Thoracic aorta (tissue), 2 donors: Measurements from ENCODE around the gene CCDC7. TPM values are rescaled to one million over a fixed set of nuclear protein-coding genes. Genes with fewer than 3 reads are reported as not detected.

ENCODE experiments used
- ATAC-seq: fragments of 150-250 bp; one replicate; pipeline ENCODE4 v1.8.0; 2017; ENCODE audit warnings: low read depth; ENCODE audit not compliant: insufficient number of reproducible peaks, low FRiP score
- DNase-seq: peaks from one replicate; pipeline ENCODE4 v3.0.0-alpha.2; 2020; ENCODE audit warnings: low spot score
- H3K27ac ChIP-seq, 2 donors: fragments of 200-600 bp; sonication (generic); 1 replicate in 1 of 2; 2 replicates in 1 of 2; pipeline ENCODE4 v1.5.1; 2016; ENCODE audit warnings: mild to moderate bottlenecking in 2 of 2, moderate library complexity in 2 of 2
- H3K27me3 ChIP-seq: fragments of 200-600 bp; sonication (generic); replicated peaks from 2 replicates; pipeline ENCODE4 v1.6.0; 2016; ENCODE audit warnings: mild to moderate bottlenecking; ENCODE audit not compliant: insufficient read depth
- H3K36me3 ChIP-seq: fragments of 200-600 bp; sonication (generic); one replicate; pipeline ENCODE4 v1.5.1; 2016
- H3K4me1 ChIP-seq, 2 donors: fragments of 200-600 bp; sonication (generic); 1 replicate in 1 of 2; 2 replicates in 1 of 2; pipeline versions ENCODE4 v1.5.1 to v1.6.0; 2016; ENCODE audit warnings: low read depth in 2 of 2, mild to moderate bottlenecking in 1 of 2; ENCODE audit not compliant: control insufficient read depth in 1 of 2
- H3K4me3 ChIP-seq: fragments of 200-600 bp; sonication (generic); 2 replicates; pipeline ENCODE4 v1.5.1; 2016; ENCODE audit warnings: mild to moderate bottlenecking
- H3K9me3 ChIP-seq: fragments of 200-600 bp; sonication (generic); 2 replicates; pipeline ENCODE4 v1.5.1; 2016
- total RNA-seq, 2 donors: library from RNA; depleted of rRNA; stranded (reverse); fragments of >200 nt; gene quantifications; one replicate each; pipeline versions ENCODE4 v1.1.0 to v1.2.3, GENCODE V29; 2016
- TF ChIP-seq, protein P1 (sequence below): fragments of 200-600 bp; sonication (generic); IDR thresholded peaks from one replicate; pipeline ENCODE4 v1.5.1; 2019; ENCODE audit warnings: antibody characterized with exemption

The CCDC7 gene
- total RNA-seq, 2 donors from 2014 or later: 35.6 to 70.8 TPM

DNA sequence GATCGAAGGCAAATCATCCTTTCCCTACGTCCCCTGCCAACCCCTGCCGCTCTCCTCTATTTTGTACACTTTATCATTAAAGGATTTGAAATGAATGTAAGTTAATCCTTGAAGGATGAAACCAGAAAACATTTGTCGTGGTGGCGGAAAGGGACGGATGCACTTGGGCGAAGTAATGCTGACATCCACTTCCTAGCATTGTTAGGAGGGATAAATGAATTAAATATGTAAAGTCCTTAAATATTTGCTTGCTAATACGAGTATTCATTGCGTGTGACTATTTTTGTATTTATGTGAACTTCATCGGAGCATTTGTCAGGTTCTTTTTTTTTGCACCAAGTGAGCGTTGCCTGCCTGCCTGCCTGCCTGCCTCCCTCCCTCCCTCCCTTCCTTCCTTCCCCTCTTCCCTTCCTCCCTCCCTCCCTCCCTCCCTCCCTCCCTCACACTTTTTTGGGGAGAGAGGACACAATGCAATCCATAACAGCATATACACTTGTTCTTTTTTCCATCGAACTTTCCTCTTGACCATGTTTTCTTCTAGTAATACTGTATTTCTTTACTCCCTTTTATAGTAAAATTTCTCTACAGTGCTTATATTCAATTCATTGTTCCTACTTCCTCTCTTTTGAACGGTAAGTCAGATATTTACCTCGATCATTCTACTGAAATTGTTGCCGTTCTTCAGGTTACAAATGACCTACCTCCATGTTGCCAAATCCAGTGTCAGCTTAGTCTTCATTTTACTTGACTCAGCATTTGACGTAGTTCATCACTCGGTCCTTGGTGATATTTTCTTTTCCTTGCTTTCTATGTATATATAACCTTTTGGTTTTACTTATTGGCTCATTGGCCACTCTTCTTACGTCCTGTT is 831 bp downstream of the CCDC7 start:
- TF ChIP-seq, protein P1, sequence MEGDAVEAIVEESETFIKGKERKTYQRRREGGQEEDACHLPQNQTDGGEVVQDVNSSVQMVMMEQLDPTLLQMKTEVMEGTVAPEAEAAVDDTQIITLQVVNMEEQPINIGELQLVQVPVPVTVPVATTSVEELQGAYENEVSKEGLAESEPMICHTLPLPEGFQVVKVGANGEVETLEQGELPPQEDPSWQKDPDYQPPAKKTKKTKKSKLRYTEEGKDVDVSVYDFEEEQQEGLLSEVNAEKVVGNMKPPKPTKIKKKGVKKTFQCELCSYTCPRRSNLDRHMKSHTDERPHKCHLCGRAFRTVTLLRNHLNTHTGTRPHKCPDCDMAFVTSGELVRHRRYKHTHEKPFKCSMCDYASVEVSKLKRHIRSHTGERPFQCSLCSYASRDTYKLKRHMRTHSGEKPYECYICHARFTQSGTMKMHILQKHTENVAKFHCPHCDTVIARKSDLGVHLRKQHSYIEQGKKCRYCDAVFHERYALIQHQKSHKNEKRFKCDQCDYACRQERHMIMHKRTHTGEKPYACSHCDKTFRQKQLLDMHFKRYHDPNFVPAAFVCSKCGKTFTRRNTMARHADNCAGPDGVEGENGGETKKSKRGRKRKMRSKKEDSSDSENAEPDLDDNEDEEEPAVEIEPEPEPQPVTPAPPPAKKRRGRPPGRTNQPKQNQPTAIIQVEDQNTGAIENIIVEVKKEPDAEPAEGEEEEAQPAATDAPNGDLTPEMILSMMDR: no peak

DNA sequence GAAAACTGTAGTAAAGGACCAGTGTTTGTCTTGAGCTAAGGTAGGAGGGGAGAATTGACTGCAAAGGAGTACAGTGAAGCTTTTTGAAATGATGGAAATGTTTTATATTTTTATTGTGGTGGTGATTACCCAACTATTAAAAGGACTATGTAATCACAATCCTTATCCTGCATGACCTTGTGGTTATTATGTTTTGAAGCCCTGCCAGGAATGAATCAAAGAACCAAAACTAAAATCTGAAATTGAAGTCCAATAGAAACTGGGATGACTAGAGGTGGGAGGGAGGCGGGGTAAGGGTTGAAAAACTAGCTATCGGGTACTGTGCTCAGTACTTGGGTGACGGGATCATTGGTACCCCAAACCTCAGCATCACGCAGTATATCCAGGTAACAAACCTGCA is 8.2 kb downstream of the CCDC7 start:
- ATAC-seq (no peak), DNase-seq (no peak)
- Histone ChIP-seq H3K4me3 (no peak overlapping the region), H3K9me3 (no peaks in the 10 kb centered on the region), H3K4me1 (no peaks in the 10 kb centered on the region), H3K27me3 (no peaks in the 10 kb centered on the region), H3K27ac (no peak overlapping the region), H3K36me3 (peaks cover 18% of the 10 kb centered on the region)
- TF ChIP-seq, protein P1: no peak

More for the DNA sequence above, 831 bp downstream of the CCDC7 start:
- no peaks in the 10 kb centered on the region for H3K27me3 ChIP-seq
- H3K27ac ChIP-seq: peak overlapping the region; percentile 89 to 95
- peak overlapping the region; percentile 87 for H3K4me3 ChIP-seq
- peaks cover 4 to 13% of the 10 kb centered on the region in 2 donors for H3K4me1 ChIP-seq
- peaks cover 3% of the 10 kb centered on the region for H3K36me3 ChIP-seq
- DNase-seq: no peak
- peak; percentile 1 for ATAC-seq
- no peaks in the 10 kb centered on the region for H3K9me3 ChIP-seq

DNA sequence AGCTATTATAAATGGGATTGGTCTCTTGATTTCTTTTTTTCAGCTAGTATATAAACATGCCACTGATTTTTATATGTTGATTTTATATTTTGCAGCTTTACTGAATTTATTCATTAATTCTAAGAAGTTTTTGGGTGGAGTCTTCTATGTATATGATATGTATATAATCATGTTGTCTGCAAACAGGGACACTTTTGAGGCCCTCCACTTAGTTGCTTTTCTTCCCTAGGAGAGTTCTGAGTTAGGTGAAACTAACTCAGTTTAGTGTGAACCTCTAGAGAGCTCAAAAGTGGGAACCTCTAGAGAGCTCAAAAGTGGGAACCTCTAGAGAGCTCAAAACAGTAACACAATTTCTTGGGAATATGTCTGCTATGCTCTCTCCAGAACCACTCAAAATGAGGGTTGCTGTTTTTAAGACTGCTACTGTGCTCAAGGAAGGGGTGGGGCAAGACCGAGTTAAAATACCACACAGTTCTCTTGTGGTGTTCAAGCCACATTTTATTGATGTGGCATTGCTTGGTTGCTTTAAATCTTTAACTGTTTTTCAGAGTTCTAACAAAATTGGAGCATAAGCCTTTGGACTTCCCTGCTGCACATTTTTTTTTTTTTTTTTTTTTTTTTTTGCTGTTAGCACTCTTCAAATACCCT is 13.2 kb downstream of the CCDC7 start:
- Histone ChIP-seq H3K4me1 (no peaks in the 10 kb centered on the region), H3K36me3 (peaks cover 14% of the 10 kb centered on the region), H3K9me3 (no peaks in the 10 kb centered on the region), H3K4me3 (no peak overlapping the region), H3K27ac (no peak overlapping the region), H3K27me3 (no peaks in the 10 kb centered on the region)
- ATAC-seq (no peak), DNase-seq (no peak)
- TF ChIP-seq, protein P1: no peak

DNA sequence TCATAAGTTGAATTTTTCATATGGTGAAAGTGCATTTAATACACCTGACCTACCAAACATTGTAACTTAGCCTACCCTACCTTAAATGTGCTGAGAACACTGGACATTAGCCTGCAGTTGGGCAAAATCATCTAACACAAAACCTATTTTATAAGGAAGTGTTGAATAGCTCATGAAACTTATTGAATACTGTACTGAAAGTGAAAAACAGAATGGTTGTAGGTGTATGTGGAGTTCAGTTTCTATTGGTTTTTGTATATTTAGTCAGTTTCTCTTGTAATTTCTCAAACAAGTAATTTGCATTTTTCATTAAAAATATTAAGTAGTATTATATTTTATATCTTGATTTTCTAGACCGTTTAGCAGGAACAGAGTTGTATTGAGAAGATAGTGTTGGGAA is 15.3 kb downstream of the CCDC7 start:
- Histone ChIP-seq H3K27ac (no peak overlapping the region), H3K36me3 (peaks cover 10% of the 10 kb centered on the region), H3K27me3 (no peaks in the 10 kb centered on the region), H3K4me3 (no peak overlapping the region), H3K4me1 (no peaks in the 10 kb centered on the region), H3K9me3 (no peaks in the 10 kb centered on the region)
- ATAC-seq (no peak), DNase-seq (no peak)
- TF ChIP-seq, protein P1: no peak

DNA sequence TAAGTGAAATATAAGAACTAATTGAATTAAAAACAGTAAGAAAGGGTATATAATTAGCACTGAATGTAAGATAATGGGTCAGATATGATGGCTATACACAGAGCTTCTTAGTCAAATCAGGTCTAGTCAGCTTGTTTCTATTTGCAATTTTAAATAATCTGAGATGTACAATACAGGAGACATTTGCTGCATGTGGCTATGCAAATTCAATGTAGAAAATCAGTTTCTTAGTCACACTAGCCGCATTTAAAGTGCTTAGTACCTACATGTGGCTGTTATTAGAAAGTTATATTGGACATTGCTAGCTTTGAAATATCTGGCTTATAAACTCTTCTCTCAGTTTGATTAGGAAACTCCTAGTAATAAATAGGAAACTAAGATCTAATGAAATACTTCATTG is 25.3 kb downstream of the CCDC7 start:
- H3K27me3 ChIP-seq: no peaks in the 10 kb centered on the region
- no peak overlapping the region for H3K27ac ChIP-seq
- H3K9me3 ChIP-seq: no peaks in the 10 kb centered on the region
- DNase-seq (no peak), ATAC-seq (no peak)
- TF ChIP-seq, protein P1: no peak
- H3K36me3 ChIP-seq: peaks cover 8% of the 10 kb centered on the region
- H3K4me1 ChIP-seq: no peaks in the 10 kb centered on the region
- no peak overlapping the region for H3K4me3 ChIP-seq
